Measurements from ENCODE around the gene PPIF.

DNA sequence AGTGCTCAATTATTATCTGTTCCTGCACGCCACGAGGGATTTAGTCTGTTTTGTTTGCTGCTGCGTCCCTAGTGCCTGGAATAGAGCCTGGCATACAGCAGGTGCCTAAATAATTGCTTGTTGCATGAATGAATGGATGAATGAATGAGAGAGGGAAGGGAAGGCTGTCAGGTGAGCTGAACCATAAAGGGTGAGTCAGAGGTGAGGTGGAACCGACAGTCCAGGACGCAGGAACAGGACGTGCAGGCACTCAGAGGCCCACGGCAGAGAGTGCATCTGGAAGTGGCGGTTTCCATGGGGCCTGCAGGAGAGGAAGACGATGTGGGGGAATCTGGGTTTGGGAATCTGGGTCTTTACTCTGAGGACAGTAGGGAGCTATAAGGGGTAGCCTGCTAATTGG lies 17.7 kb upstream of the PPIF start:
- TF ChIP-seq, protein P1, sequence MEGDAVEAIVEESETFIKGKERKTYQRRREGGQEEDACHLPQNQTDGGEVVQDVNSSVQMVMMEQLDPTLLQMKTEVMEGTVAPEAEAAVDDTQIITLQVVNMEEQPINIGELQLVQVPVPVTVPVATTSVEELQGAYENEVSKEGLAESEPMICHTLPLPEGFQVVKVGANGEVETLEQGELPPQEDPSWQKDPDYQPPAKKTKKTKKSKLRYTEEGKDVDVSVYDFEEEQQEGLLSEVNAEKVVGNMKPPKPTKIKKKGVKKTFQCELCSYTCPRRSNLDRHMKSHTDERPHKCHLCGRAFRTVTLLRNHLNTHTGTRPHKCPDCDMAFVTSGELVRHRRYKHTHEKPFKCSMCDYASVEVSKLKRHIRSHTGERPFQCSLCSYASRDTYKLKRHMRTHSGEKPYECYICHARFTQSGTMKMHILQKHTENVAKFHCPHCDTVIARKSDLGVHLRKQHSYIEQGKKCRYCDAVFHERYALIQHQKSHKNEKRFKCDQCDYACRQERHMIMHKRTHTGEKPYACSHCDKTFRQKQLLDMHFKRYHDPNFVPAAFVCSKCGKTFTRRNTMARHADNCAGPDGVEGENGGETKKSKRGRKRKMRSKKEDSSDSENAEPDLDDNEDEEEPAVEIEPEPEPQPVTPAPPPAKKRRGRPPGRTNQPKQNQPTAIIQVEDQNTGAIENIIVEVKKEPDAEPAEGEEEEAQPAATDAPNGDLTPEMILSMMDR (IDR thresholded peaks at IDR 0.05) = no peak
- TF ChIP-seq POLR2A (IDR thresholded peaks at IDR 0.05) (no peak), EP300 (IDR thresholded peaks at IDR 0.05; ENCODE audit: low read depth) (no peak), POLR2AphosphoS5 (IDR thresholded peaks at IDR 0.05) (no peak)

Data from transverse colon (tissue), 4 donors.